Progenitor cell of endocrine pancreas (in vitro differentiated cells): ENCODE measurements around the gene NDUFAF3. TPM values are rescaled to one million over a fixed set of nuclear protein-coding genes. Genes with fewer than 3 reads are reported as not detected.

Experiments used
- DNase-seq: peaks from one replicate; pipeline ENCODE4 v3.0.0; 2021; ENCODE audit warnings: low spot score; ENCODE audit not compliant: unreplicated experiment
- H3K27ac Mint-ChIP-seq: 2 replicates; pipeline ENCODE4 v1.8.0; 2021; ENCODE audit warnings: mild to moderate bottlenecking, moderate library complexity, mixed read lengths
- H3K27me3 Mint-ChIP-seq: 2 replicates; pipeline ENCODE4 v1.8.0; 2021; ENCODE audit warnings: mixed read lengths
- H3K36me3 Mint-ChIP-seq: 2 replicates; pipeline ENCODE4 v1.8.0; 2022; ENCODE audit warnings: mixed read lengths; ENCODE audit not compliant: insufficient read depth
- H3K4me1 Mint-ChIP-seq: 2 replicates; pipeline ENCODE4 v1.8.0; 2021; ENCODE audit warnings: low read depth, mixed read lengths
- H3K4me3 Mint-ChIP-seq: 2 replicates; pipeline ENCODE4 v1.8.0; 2021; ENCODE audit warnings: low read depth, mild to moderate bottlenecking, moderate library complexity, mixed read lengths
- H3K9me3 Mint-ChIP-seq: 2 replicates; pipeline ENCODE4 v1.8.0; 2021; ENCODE audit warnings: low read depth, mixed read lengths
- total RNA-seq: library from RNA; stranded (reverse); gene quantifications from 2 replicates; pipeline ENCODE4 v1.2.1, GENCODE V29; 2021
- TF ChIP-seq, protein P1 (sequence below): fragments of 200-600 bp; sonication (generic); IDR thresholded peaks from one replicate; pipeline ENCODE4 v1.5.0; 2021; ENCODE audit warnings: antibody characterized with exemption, mild to moderate bottlenecking; ENCODE audit not compliant: unreplicated experiment

NDUFAF3 gene
- total RNA-seq, 1 donor from 2014 or later = 46.1 TPM

GRCh38 chr3:49021213-49021812 lies 608 bp upstream of the NDUFAF3 start:
- DNase-seq = peak; percentile 97
- Mint-ChIP-seq H3K4me3 (peak overlapping the region; percentile 94), H3K27ac (peak overlapping the region; percentile 99), H3K9me3 (no peaks in the 10 kb centered on the region), H3K36me3 (peaks cover 10% of the 10 kb centered on the region), H3K4me1 (peaks cover 25% of the 10 kb centered on the region), H3K27me3 (no peaks in the 10 kb centered on the region)
- TF ChIP-seq, protein P1, sequence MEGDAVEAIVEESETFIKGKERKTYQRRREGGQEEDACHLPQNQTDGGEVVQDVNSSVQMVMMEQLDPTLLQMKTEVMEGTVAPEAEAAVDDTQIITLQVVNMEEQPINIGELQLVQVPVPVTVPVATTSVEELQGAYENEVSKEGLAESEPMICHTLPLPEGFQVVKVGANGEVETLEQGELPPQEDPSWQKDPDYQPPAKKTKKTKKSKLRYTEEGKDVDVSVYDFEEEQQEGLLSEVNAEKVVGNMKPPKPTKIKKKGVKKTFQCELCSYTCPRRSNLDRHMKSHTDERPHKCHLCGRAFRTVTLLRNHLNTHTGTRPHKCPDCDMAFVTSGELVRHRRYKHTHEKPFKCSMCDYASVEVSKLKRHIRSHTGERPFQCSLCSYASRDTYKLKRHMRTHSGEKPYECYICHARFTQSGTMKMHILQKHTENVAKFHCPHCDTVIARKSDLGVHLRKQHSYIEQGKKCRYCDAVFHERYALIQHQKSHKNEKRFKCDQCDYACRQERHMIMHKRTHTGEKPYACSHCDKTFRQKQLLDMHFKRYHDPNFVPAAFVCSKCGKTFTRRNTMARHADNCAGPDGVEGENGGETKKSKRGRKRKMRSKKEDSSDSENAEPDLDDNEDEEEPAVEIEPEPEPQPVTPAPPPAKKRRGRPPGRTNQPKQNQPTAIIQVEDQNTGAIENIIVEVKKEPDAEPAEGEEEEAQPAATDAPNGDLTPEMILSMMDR = no peak

- no peaks in the 10 kb centered on the region for H3K27me3 Mint-ChIP-seq
- TF ChIP-seq, protein P1 = no peak
- H3K27ac Mint-ChIP-seq = peak overlapping the region; percentile 98
- H3K4me3 Mint-ChIP-seq = peak overlapping the region; percentile 94
- H3K36me3 Mint-ChIP-seq = peaks cover 13% of the 10 kb centered on the region
- no peaks in the 10 kb centered on the region for H3K9me3 Mint-ChIP-seq
- no peak for DNase-seq
- H3K4me1 Mint-ChIP-seq = peaks cover 23% of the 10 kb centered on the region
Measured at GRCh38 chr3:49022688-49023171, 809 bp downstream of the NDUFAF3 start.

DNA sequence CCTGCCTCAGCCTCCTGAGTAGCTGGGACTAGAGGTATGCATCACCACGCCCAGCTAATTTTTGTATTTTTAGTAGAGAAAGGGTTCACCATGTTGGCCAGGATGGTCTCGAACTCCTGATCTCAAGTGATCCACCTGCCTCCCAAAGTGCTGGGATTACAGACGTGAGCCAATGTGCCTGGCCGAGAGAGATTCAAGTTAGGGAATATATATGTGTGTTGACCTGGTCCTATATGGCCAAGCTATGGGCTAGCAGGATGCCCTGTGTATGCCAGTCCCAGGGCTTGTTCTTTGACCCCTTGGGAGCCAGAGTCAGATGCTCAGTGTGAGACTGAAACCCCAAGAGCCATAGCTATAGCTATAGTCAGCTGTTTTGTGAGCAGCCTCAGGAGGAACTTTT lies 1.9 kb downstream of the NDUFAF3 start:
- peak overlapping the region; percentile 35 for H3K4me3 Mint-ChIP-seq

GRCh38 chr3:49024449-49024848 lies 2.5 kb downstream of the NDUFAF3 start:
- TF ChIP-seq, protein P1 = no peak
- Mint-ChIP-seq H3K27ac (no peak overlapping the region), H3K27me3 (no peaks in the 10 kb centered on the region), H3K4me3 (no peak overlapping the region), H3K36me3 (peaks cover 14% of the 10 kb centered on the region), H3K4me1 (peaks cover 27% of the 10 kb centered on the region), H3K9me3 (no peaks in the 10 kb centered on the region)
- no peak for DNase-seq

More for the DNA sequence above, 1.9 kb downstream of the NDUFAF3 start:
- TF ChIP-seq, protein P1 = no peak
- no peak overlapping the region for H3K27ac Mint-ChIP-seq
- H3K9me3 Mint-ChIP-seq = no peaks in the 10 kb centered on the region
- DNase-seq = no peak
- H3K27me3 Mint-ChIP-seq = no peaks in the 10 kb centered on the region
- peaks cover 14% of the 10 kb centered on the region for H3K36me3 Mint-ChIP-seq
- H3K4me1 Mint-ChIP-seq = peaks cover 26% of the 10 kb centered on the region

DNA sequence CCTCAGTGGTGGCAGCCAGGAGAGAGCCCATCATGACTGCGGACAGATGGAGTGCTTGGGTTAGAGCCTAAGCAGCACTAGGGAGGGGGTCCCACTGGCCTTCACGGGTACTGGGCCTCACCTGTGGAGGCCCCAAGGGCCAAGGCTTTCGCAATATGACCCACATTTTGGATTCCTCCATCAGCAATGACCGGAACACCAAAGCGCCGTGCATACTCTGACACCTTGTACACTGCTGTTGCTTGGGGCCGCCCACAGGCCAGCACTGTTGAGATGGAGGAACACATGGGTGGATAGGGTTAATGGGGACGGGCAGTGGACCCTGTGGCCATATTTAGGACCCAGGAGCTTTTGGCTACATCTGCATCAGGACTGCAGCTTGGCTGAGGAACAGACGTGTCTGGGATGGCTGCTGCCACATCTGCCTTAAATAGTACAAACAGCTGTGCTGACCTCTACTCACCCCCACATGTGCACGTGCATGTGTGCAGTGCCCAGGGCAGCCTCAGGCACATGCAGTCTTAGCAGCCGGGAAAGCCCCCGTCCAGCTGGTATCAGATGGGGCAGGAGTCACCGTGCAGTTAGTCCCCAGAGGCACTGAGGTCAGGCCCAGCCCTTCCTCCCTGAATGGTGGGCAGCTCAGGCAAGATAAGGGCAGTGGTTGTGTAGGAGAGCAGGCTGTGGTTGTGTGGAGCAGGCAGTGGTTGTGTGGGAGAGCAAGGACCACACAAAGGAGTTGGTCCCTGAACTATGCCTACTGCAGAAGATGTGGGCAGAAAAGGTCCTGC lies 3.3 kb downstream of the NDUFAF3 start:
- Mint-ChIP-seq H3K27ac (peak overlapping the region; percentile 4), H3K4me3 (no peak overlapping the region), H3K4me1 (peaks cover 20% of the 10 kb centered on the region), H3K36me3 (peaks cover 14% of the 10 kb centered on the region), H3K27me3 (no peaks in the 10 kb centered on the region), H3K9me3 (no peaks in the 10 kb centered on the region)
- no peak for DNase-seq
- TF ChIP-seq, protein P1 = no peak
